ENCODE measurements around the gene RBFA.
A peak's percentile ranks its signal among the peaks of the same experiment; 100 is the strongest.
"Not testable (repeated sequence)": the region's sequence is repeated elsewhere in the genome, so short reads cannot be mapped to it uniquely, and the experiment has no call there.

RBFA gene, protein sequence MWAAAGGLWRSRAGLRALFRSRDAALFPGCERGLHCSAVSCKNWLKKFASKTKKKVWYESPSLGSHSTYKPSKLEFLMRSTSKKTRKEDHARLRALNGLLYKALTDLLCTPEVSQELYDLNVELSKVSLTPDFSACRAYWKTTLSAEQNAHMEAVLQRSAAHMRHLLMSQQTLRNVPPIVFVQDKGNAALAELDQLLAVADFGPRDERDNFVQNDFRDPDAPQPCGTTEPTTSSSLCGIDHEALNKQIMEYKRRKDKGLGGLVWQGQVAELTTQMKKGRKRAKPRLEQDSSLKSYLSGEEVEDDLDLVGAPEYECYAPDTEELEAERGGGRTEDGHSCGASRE

GRCh38 chr18:80034068-80034851, at the start of gene RBFA:
Gene RBFA, plus strand, starts transcription at chr18:80034434. Its CDS starts 62 bp downstream, at chr18:80034496.
- peak; percentile 99 for DNase-seq (ENCODE audit: low spot score)

DNA sequence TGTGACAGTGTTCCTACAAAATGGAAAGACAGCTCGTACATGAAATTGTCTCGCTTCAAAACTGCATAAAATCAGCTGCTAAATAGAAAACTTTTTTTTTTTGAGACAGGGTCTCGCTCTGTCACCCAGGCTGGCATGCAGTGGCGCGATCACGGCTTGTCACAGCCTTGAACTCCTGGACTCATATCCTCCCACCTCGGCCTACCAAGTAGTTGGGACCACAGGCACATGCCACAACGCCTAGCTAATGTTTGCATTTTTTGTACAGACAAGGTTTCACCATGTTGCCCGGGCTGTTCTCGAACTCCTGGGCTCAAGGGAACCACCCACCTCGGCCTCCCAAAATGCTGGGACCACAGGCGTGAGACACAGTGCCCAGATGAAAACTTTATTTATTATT, 49.1 kb upstream of the RBFA start:
- DNase-seq (ENCODE audit: low spot score): no peak

DNA sequence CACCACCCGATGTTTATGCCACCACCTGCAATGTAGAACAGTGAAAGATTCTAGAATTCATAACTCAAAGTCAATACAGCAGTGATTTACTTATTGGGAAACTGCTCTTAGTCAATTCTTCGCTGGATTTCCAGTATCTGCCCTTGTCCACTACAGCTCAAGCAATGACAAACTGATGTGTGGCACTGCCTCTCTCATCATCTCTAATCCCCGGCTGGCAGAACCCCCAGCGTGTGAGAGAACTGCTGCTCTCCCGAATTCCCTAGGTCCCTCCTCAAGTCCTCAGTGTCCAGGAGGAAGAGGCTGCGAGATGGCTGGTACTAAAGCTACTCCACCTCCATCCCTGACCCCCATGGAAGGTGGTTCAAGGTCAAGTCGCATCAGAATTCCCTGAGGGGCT, 47.5 kb upstream of the RBFA start:
- DNase-seq (ENCODE audit: low spot score): peak; percentile 33

GRCh38 chr18:79987566-79987965, 46.7 kb upstream of the RBFA start:
- DNase-seq (ENCODE audit: low spot score): peak; percentile 30

DNA sequence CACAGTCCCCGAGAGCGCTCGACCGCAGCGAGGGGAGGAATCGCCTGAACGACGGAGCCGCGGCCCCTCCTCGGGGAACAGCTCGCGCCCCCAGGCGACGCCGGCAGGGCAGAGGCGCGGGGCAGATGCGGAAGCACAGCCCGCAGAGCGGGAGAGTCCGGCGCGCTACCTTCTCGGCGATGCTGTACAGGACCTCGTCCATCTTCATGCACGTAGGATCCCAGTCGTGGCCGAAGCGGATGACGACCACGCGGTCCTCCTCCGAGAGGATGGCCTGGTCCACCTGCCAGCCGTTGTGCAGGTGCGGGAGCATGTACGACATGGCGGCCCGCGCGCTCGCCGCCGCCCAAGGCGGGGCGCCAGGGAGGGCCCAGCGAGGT, 46.2 kb upstream of the RBFA start:
- DNase-seq (ENCODE audit: low spot score): peak; percentile 56

DNA sequence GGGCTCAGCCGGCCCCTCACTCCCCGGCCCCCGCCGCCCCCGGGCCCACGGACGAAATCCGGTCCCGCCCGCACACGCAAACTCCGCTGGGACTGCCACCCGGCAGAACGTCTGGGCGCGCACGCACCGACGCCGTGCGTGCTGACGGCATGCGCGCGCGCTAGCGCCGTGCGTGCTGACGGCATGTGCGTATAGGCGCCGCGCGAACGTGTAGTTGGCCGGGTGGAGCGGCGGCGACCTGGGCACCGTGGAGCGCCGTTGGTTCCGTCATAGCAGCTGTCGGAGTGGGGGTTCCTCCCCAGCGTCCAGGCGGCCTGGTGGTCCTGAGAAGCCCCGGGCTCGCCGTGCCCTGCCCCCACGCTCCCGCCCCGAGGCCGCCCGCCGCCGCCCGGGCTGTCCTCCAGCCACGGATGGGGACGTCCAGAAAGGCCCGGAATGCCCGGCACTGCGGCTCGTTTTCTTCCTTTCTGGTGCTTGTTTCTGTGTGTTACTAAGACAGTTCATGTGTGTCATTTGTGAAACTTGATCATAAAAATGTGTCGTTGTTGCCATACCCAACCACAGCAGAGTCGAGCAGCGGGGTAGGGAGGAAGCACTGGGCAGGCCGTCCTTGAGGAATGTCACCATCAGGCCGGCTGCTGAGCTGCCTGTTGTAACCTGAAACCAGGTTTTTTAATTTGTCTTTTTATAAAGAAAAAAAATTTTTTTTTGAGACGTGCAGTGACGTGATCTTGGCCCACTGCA, 45.6 kb upstream of the RBFA start, which contains the start of gene TXNL4A:
TXNL4A (minus strand) TSS at position 113 of the 744 bp plus-strand sequence. CDS start 171 bp downstream, outside the sequence.
- peak; percentile 86 for DNase-seq (ENCODE audit: low spot score)

GRCh38 chr18:79989195-79989497, 45.1 kb upstream of the RBFA start:
- DNase-seq (ENCODE audit: low spot score): no peak

DNA sequence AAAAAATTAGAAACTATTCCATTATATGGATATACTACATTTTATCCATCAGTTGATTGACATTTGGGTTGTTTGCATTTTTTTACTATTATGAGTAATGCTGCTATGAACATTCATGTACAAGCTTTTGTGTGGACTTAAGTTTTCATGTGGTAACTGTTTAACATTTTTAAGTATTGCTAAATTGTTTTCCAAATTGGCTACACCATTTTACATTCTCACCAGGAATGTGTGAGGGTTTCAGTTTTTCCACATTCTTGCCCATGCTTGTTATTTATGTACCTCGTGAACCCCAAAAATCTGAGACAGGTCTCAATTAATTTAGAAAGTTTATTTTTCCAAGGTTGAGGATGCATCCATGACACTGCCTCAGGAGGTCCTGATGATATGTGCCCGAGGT, 42.7 kb upstream of the RBFA start:
- no peak for DNase-seq (ENCODE audit: low spot score)

- DNase-seq (ENCODE audit: low spot score): not testable (repeated sequence)
Observed at GRCh38 chr18:79999701-80000100, 34.5 kb upstream of the RBFA start.

GRCh38 chr18:80000877-80001276, 33.4 kb upstream of the RBFA start:
- no peak for DNase-seq (ENCODE audit: low spot score)

DNA sequence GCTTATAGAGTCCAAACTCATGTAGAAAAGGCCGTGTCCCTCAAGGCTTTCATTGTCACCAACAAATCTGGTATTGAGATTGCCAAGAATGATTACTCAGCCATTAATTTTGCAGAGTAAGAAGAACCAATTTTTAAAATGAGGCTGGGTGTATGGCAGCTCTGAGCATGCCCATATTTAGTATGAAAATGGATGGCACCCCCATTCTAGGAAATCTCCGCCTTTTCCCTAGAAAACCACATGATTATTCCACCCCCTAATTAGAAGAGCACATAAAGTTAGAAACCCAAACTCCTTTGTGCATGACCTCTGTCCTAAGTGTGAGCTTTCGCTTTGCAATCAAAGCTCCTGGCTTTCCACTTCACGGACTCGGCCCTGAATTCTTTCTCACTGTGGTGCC, 31.8 kb upstream of the RBFA start:
- DNase-seq (ENCODE audit: low spot score): no peak

DNA sequence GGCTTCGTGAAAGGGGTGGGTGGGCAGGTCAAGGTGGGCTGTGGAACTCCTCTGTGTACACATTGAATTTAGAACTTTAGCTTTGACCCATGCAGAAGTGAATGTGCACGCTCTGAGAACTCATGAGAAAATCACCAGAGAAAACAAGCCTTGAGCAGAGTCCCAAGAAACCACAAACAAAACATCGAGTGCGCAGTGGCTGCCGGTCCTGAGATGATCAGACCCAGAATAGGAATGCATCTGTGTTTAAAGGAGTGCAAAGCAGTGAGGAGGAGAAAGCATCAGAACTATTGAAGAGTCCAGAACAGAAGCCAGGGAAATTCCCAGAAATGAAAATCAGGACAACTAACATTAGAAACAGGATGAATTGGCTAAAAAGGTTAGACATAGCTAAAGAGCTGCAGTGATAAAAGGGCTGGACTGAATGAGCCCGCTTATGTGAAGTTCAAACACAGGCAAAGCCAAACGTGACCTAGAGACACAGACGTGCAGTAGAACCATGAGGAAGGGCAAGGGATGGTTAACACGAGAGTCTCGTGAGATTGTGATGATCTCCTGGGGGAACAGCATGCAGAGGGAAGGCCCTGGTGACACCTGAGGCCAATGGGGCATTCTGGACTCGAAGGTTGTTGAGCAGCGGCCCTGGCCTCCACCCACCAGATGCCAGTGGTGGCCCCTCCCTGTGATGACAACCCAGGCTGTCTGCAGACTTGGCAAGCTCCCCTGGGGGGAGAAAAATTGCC, 29.5 kb upstream of the RBFA start:
- no peak for DNase-seq (ENCODE audit: low spot score)

DNA sequence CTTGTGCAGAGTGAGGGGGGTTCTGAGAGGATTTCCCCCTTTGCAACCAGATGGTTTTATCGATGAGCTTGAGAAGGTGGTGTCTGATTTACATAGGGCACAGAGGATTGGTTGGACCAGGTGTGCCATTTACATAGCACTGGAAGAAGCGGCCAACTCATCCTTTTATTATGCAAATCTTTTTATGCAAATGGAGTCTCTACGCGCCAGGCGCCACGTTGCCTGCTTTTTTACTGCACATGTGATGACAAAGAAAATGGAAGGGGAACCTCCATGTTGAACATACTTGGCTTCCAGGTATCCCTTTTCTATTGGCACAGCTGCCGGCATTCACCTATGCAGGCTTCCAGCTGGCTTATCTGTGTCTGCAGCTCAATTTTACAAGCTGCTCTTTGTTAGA, 27.5 kb upstream of the RBFA start:
- DNase-seq (ENCODE audit: low spot score): no peak

DNA sequence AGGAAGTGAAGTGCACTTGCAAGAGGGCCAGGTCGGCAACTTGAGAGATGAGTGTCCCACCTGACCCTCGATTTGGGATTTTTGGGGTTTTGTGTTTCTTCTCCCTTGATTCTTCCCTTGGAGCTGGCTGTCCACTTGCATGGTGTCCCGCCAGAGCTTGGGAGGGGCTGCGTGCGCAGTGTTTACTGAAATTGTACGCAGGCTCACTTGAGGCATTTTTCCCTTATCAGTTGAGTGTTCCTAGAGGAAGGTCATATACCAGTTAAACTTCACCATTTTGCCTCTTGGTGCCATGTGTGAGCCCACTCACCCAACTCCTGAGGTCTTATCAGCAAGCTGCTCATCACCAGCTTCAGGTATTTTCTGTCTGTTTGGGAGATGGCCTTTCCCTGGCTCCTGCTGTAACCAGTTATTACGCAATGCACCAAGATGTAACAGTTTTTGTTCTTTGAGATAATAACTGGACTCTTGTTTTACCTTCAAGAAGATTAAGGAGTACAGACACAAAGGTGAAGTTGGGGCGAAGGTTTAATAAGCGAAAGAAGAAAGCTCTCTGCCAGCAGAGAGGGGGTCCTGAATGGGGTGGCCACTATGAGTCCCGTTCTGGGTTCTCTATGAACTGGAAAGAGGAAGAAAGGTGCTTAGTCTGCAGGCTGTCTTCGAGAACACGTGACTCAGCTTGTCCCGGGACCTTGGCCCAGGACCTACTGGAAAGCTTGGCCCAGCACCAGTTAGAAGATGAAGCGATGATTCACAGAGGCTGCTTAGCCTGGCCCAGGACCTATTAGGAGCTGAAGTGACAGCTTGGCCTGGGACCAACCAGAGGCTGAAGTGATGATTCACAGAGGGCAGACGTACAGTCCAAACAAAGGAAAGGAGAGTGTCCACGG, 24.3 kb upstream of the RBFA start:
- DNase-seq (ENCODE audit: low spot score): peak; percentile 97

DNA sequence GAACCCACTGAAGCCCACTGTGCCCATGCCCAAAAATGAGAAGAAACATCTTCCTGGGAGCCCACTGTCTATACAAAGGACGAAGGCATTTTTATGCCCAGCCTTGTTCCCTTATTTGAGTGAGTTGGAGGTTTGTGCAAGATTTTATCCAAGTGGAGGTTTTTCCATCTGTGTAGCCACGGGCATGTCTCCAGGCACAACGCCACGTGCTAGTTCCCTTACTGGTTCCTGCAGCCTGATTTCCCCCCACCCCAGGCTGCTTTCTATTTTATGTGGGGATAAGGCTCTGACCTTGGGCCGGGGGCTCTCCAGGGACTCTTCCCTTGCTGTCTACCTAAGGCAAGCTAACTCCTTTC, 23.7 kb upstream of the RBFA start:
- DNase-seq (ENCODE audit: low spot score): no peak

DNA sequence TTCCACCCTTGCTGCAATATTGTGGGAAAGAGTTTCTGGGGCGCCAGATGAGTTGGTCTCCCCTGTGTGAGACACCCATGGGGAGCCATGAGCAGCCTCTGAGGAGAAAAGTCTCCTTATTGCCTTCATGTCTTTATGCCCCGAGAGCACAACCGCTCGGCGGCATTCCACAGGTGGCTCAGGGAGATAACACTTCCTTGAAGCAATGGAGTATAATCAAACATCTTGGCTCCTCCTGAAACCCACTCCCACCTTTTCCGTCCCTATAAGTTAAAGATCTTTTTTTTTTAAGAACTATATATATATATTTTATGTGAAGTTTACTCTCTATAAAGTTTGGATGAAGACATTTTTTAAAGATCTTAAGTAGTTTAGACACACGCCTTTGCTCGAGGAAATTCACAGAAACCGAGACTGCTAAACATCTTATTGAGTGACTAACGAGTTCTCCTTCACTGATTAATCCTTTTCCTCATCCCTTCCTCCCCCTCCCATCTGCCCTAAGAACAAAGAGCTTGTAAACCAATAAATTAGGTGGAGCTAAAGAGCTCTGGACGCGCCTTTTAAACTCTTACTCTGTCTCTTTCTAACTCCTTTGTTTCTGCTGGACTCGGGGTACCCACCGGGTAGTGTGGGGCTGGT, 22.6 kb upstream of the RBFA start:
- DNase-seq (ENCODE audit: low spot score): not testable (repeated sequence)

- DNase-seq (ENCODE audit: low spot score): no peak
Observed at GRCh38 chr18:80012714-80013113, 21.5 kb upstream of the RBFA start.

- no peak for DNase-seq (ENCODE audit: low spot score)
Observed at GRCh38 chr18:80022613-80023012, 11.6 kb upstream of the RBFA start.

GRCh38 chr18:80023173-80023572, 11.1 kb upstream of the RBFA start:
- no peak for DNase-seq (ENCODE audit: low spot score)

DNA sequence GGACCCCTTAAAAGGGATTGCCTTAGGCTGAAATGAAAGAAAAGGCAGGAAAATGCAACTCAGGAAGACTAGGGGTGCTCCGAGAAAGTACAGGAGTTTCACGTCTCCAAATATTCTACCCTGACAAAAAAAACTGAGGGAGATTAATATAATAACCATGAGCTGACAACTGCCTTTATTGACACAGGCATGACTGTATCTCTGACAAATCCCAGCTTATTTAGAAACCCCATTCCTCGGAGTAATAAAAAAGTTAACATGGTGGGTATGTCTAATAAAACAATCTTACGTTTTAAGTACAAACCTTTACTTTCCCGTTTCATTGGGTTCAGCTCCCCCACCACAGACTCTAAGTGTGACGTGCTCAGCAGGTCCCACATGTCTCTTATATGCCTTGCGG, 7.9 kb upstream of the RBFA start:
- no peak for DNase-seq (ENCODE audit: low spot score)

GRCh38 chr18:80027719-80028118, 6.5 kb upstream of the RBFA start:
- DNase-seq (ENCODE audit: low spot score): peak; percentile 58

All from AG08395 (cell line).